Loucy (cell line): ENCODE results near the gene THEM4.

Experiments
- H2AFZ ChIP-seq: fragments of 200-600 bp; sonication (generic); 2 replicates; pipeline ENCODE4 v1.6.0; 2016; ENCODE audit warnings: antibody characterized with exemption, mild to moderate bottlenecking, low read length, moderate library complexity
- H3F3A ChIP-seq: fragments of 200-600 bp; 2 replicates; pipeline ENCODE4 v1.6.0; 2016; ENCODE audit warnings: antibody characterized with exemption, low read depth, mild to moderate bottlenecking
- H3K27me3 ChIP-seq: fragments of 200-600 bp; sonication (generic); 2 replicates; pipeline ENCODE4 v1.6.1; 2014; ENCODE audit warnings: low read length, mild to moderate bottlenecking; ENCODE audit not compliant: insufficient read depth, poor library complexity, severe bottlenecking
- H3K36me3 ChIP-seq: fragments of 200-600 bp; sonication (generic); 2 replicates; pipeline ENCODE4 v1.6.1; 2016; ENCODE audit warnings: low read length; ENCODE audit not compliant: insufficient read depth
- H3K4me1 ChIP-seq: fragments of 200-600 bp; sonication (generic); 2 replicates; pipeline ENCODE4 v1.5.1; 2014; ENCODE audit warnings: low read length, mild to moderate bottlenecking; ENCODE audit not compliant: insufficient read depth, poor library complexity, severe bottlenecking
- H3K4me2 ChIP-seq: fragments of 200-600 bp; sonication (generic); 2 replicates; pipeline ENCODE4 v1.6.0; 2014; ENCODE audit warnings: antibody characterized with exemption, low read length, low read depth, mild to moderate bottlenecking; ENCODE audit not compliant: poor library complexity, severe bottlenecking
- H3K4me3 ChIP-seq: fragments of 200-600 bp; sonication (generic); 2 replicates; pipeline ENCODE4 v1.5.1; 2014; ENCODE audit warnings: low read length, mild to moderate bottlenecking, mixed read lengths; ENCODE audit not compliant: poor library complexity, severe bottlenecking
- H3K79me2 ChIP-seq: fragments of 200-600 bp; sonication (generic); 2 replicates; pipeline ENCODE4 v1.6.1; 2014; ENCODE audit warnings: low read length; ENCODE audit not compliant: insufficient read depth
- H3K9ac ChIP-seq: fragments of 200-600 bp; sonication (generic); 2 replicates; pipeline ENCODE4 v1.6.0; 2014; ENCODE audit warnings: mild to moderate bottlenecking, low read depth, low read length, moderate library complexity; ENCODE audit not compliant: poor library complexity, severe bottlenecking
- H3K9me2 ChIP-seq: fragments of 200-600 bp; sonication (generic); replicated peaks from 2 replicates; pipeline ENCODE4 v1.6.1; 2016; ENCODE audit warnings: low read depth, low read length, mixed read lengths
- H3K9me3 ChIP-seq: fragments of 200-600 bp; sonication (generic); 2 replicates; pipeline ENCODE4 v1.6.1; 2014; ENCODE audit warnings: mild to moderate bottlenecking, antibody characterized with exemption, low read length, low read depth; ENCODE audit not compliant: insufficient read depth
- H4K20me1 ChIP-seq: fragments of 200-600 bp; sonication (generic); 2 replicates; pipeline ENCODE4 v1.6.0; 2014; ENCODE audit warnings: antibody characterized with exemption, low read length, mild to moderate bottlenecking; ENCODE audit not compliant: insufficient read depth, poor library complexity, severe bottlenecking
- EZH2phosphoT487 ChIP-seq: fragments of 200-600 bp; IDR thresholded peaks from 2 replicates; pipeline ENCODE4 v1.6.1; 2018; ENCODE audit warnings: antibody characterized with exemption, mild to moderate bottlenecking, moderate library complexity, borderline replicate concordance
- TF ChIP-seq, protein P1 (sequence below): fragments of 200-600 bp; sonication (generic); conservative IDR thresholded peaks from 2 replicates; pipeline ENCODE4 v1.5.1; 2014; ENCODE audit warnings: mild to moderate bottlenecking, antibody characterized with exemption, low read length

The THEM4 gene

DNA sequence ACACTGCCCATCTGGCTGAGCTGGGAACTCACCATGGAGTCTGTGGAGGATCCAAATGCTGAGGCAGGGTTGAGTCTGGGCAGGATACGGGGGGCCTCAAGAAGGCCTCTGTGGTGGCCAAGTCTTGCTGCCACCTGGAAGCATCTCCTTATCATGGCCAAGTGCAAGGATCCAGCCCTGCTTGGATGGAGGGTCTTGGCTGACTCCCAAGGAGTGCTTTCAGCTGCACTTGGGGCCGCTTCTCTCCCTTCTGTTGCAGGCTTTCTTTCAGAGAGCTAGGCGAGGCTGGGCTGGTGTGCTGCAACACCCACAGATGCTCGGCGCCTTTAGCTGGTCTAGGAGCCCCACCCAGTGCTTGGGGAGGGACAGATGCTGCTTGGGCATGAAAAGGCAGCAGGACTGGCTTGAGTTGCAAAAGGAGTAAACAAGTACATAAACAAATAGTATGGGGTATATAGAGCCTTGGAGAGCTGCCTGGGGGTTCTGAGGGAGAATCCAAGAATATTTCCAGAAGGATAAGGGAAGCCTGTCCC lies 55.8 kb downstream of the THEM4 start, which contains the start of gene THEM5:
TSS of gene THEM5 (minus strand) at position 302 of the 533 bp plus-strand sequence. CDS start at position 155, 147 bp downstream.
- no peak within 1 kb of the TSS for H3K4me3 ChIP-seq
- TF ChIP-seq, protein P1, sequence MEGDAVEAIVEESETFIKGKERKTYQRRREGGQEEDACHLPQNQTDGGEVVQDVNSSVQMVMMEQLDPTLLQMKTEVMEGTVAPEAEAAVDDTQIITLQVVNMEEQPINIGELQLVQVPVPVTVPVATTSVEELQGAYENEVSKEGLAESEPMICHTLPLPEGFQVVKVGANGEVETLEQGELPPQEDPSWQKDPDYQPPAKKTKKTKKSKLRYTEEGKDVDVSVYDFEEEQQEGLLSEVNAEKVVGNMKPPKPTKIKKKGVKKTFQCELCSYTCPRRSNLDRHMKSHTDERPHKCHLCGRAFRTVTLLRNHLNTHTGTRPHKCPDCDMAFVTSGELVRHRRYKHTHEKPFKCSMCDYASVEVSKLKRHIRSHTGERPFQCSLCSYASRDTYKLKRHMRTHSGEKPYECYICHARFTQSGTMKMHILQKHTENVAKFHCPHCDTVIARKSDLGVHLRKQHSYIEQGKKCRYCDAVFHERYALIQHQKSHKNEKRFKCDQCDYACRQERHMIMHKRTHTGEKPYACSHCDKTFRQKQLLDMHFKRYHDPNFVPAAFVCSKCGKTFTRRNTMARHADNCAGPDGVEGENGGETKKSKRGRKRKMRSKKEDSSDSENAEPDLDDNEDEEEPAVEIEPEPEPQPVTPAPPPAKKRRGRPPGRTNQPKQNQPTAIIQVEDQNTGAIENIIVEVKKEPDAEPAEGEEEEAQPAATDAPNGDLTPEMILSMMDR = no peak
- TF ChIP-seq EZH2phosphoT487 = no peak
- no peaks in the 10 kb centered on the region for H3K9me2 ChIP-seq
- no peak within 1 kb of the TSS for H3K9ac ChIP-seq
- no peaks in the 10 kb centered on the region for H3K27me3 ChIP-seq
- H4K20me1 ChIP-seq = no peaks in the 10 kb centered on the region
- no peaks in the 10 kb centered on the region for H3F3A ChIP-seq
- no peak within 1 kb of the TSS for H3K4me2 ChIP-seq
- H3K36me3 ChIP-seq = no peaks in the 10 kb centered on the region
- H3K9me3 ChIP-seq = no peaks in the 10 kb centered on the region
- H2AFZ ChIP-seq = no peak within 1 kb of the TSS
- H3K4me1 ChIP-seq = no peaks in the 10 kb centered on the region
- no peaks in the 10 kb centered on the region for H3K79me2 ChIP-seq

DNA sequence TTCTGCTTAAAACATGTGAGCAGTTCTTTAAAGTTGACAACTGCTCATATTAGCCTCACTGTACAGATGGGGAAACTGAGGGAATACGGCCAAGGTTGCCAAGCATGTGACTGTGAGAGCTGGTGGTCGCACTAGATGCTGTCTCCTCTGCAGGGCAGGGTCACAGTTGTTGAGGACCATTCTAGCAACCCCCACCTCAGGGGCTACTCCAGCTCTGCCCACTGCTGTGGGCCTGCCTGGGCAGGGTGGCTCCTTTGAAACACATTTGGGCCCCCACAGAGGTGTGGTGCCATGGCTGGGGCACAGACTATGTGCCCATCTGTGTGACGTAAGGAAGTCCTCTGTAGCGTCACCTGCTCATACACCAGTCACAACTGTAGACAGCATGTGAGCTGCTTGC lies 56.6 kb downstream of the THEM4 start:
- H3F3A ChIP-seq = no peaks in the 10 kb centered on the region
- no peak overlapping the region for H3K4me3 ChIP-seq
- no peaks in the 10 kb centered on the region for H3K4me1 ChIP-seq
- H3K9me3 ChIP-seq = no peaks in the 10 kb centered on the region
- no peak overlapping the region for H3K9ac ChIP-seq
- no peaks in the 10 kb centered on the region for H3K79me2 ChIP-seq
- no peaks in the 10 kb centered on the region for H3K36me3 ChIP-seq
- no peaks in the 10 kb centered on the region for H4K20me1 ChIP-seq
- H3K27me3 ChIP-seq = no peaks in the 10 kb centered on the region
- H3K9me2 ChIP-seq = no peaks in the 10 kb centered on the region
- no peak overlapping the region for H3K4me2 ChIP-seq
- no peak for TF ChIP-seq EZH2phosphoT487
- TF ChIP-seq, protein P1 = no peak
- no peak overlapping the region for H2AFZ ChIP-seq

DNA sequence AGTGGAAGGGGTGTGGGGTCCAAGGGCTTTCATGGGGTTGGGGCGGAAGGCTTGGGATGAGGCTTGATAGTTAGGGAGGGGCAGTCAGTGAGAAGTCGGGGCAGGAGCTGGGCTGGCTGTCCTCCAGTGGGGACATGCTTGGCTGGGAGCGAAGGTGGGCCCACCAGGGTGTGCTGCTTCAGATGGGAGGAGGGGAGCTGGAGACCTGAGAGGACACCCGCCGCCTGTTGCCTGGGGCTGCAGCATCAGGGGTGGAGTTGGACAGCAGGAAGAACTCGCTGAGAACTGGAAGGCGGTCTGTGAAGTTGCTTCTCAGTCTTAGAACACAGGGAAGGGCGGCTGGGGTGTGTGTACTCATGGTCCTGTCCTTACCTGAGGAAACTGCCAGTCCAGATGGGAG lies 57.4 kb downstream of the THEM4 start:
- no peak for TF ChIP-seq EZH2phosphoT487
- TF ChIP-seq, protein P1 = no peak
- Histone ChIP-seq H4K20me1 (no peaks in the 10 kb centered on the region), H3K4me3 (no peak overlapping the region), H3K9me2 (no peaks in the 10 kb centered on the region), H3K36me3 (no peaks in the 10 kb centered on the region), H3K4me2 (no peak overlapping the region), H2AFZ (no peak overlapping the region), H3K9ac (no peak overlapping the region), H3K9me3 (no peaks in the 10 kb centered on the region), H3F3A (no peaks in the 10 kb centered on the region), H3K4me1 (no peaks in the 10 kb centered on the region), H3K27me3 (no peaks in the 10 kb centered on the region), H3K79me2 (no peaks in the 10 kb centered on the region)
